ENCODE results near the gene MARK1.

GRCh38 chr1:220528679-220529501 lies 954 bp downstream of the MARK1 start:
- no peak for TF ChIP-seq POLR2A (IDR thresholded peaks at IDR 0.05)
- TF ChIP-seq CTCF (IDR thresholded peaks at IDR 0.05), result no peak

All from esophagus squamous epithelium (tissue), 4 donors.